HG03025 (cell line): ENCODE measurements around the gene SLC26A2.
A peak's percentile ranks its signal among the peaks of the same experiment; 100 is the strongest.

Source experiments
- ATAC-seq: cut with Tn5 transposase; IDR thresholded peaks from one replicate; pipeline ENCODE4 v1.9.1; 2021; ENCODE audit warnings: mild to moderate bottlenecking, moderate library complexity; ENCODE audit not compliant: unreplicated experiment, low FRiP score

The SLC26A2 gene

DNA sequence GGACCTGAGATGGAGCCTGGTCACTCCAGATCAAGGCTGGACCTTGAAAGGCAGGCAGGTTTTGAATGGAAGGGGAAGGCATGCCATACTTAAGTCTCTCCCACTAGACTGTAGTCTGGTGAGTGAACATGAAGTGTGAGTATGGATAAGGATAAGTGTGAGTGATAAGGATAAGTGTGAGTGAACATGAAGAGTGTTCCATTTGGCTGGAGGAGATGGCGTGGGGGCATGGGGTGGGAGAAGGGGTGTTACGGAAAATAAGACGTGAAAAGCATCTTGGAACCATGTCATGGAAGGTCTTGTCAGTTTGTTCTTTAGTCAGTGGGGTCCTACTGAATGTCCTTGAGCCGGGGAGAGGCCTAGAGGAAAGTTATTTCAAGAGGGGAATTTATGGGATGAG is 72.8 kb downstream of the SLC26A2 start:
- ATAC-seq, result no peak

DNA sequence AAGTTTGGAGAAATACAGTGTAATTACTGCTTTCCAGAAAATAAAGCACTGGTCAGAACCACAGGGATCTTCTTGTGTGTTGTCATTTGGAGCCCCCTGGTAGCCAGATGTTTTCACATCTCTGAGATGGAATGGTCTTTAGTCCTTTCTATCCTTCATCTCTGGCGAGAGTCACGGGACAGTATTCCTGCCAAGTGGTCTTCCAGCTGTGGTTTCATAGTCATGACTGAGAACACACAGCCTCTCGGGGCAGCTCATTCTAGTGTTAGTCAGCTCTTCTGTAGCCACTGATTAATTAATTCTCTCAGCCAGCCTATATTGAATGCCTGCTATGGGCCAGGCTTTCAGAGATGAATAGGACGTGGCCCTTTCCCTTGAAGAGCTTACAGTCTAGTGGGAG is 74.1 kb downstream of the SLC26A2 start:
- no peak for ATAC-seq

DNA sequence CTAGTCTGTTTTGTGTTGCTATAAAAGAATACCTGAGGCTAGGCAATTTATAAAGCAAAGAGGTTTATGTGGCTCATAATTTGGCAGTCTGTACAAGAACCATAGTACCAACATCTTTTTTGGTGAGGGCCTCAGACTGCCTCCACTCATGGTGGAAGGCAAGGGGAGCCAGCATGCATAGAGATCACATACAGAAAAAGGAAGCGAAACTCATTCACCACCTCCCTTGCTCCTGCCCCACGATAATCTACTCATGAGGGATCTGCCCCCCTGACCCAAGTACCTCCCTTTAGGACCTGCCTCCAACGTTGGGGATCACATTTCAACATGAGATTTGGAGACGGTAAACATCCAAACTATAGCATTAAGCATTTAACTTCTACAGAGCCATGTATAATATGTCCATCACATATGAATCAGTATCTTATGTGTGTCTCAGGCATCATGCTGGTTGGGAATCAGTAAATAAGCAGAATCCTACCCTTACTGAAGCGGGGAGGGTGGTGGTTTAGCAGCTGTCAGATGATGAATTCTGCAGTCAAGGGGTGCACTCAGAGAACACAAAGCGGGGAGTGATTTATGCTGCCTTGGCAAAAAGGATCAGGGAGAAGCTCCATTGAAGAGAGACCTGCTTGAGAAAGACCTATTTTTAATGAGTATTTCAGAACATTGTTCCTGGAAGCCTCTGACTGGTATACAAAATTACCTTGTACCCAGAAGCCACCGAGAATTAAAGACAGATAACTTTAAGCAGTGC is 74.8 kb downstream of the SLC26A2 start:
- peak; percentile 61 for ATAC-seq

- no peak for ATAC-seq
These were observed 76.0 kb downstream of the SLC26A2 start for GRCh38 chr5:150036513-150036912.
